GM21717 (cell line): ENCODE measurements around the gene RNF215.

Experiments used
- ATAC-seq: cut with Tn5 transposase; IDR thresholded peaks from one replicate; pipeline ENCODE4 v1.9.1; 2021; ENCODE audit warnings: mild to moderate bottlenecking, moderate library complexity; ENCODE audit not compliant: unreplicated experiment

RNF215 gene

DNA sequence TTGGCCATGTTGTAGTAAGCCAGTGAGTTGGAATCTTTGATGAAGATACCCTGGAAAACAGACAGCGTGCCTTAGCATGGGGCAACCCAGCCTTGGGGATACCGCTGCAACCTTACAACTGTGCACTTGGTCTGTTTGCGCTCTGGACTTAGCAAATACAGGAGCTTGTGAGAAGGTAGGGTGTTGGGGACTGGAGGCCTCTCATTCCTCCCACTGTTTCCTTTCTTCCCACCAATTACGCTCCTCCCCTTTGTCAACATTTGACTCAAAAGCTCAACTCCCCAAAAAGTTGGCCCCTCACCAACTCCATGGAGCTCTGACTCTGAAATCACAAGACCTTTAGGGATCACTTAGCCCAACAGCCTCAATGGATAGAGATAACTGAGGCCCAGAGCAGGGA is 52.6 kb downstream of the RNF215 start:
- no peak for ATAC-seq

DNA sequence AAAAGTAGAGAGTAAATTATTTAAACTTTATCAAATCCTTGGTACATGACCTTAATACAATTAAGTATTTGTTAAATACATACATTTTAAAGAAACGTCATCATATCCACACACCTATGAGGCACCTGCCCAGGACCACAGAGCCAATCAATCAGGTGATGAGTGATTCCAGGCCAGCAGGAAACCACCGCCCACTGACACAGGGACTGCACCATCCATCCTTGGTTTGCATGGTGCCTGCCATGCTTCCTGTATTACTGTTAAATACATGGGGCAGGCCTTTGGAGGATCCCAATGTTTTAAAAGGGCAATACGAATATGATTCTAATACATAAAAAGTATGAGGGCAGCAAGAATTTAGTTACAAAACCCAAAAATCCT is 53.5 kb downstream of the RNF215 start:
- no peak for ATAC-seq

DNA sequence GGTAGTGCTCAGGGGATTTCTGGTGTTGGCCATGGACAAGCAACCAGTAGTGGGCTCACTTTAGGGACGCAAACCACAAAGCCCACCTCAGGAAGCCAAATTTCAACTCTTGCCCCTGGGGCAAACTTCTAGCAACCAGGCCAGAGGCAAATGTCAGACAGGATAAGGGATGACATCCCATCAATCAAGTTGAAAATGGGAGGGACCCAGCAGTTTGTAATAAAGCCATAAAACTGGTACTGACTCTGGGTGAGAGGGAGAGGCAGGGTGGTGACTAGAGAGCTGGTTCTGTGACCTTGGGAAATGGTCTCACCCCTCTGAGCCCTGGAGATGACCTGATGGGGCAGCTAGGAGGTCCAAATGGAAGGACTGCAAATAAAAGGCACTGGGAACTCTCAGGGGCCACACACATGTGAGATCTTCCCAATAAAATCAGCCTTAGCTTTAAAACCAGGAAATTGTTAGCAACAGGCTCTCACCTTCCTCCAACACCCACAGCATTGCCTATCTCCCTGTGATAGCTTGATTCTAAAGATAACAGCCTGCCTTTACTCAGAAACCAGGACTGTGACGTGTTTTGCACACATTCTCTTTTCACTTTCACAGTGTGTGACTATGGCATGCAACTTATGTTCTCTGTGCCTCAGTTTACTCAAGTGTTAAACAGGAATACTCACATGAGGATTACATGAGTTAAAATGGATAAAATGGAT is 54.1 kb downstream of the RNF215 start:
- no peak for ATAC-seq

DNA sequence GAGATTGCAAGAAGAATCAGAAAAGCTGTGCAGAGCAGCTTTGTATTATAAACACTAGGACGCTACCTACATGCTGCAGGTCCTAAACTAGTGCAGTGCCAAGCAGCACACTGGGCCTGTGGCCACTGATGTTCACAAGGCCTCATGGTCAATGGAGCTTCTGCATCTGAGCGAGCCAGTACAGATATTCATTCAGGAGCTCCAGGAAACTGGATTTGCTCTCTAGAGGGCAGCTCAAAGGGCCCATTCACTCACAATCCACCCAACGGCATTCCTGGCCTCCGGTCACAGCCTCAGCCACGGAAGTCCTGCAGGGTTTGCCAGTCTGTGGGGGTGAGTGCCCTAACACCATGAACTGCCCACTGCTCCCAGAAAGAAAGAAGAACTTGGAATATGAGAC is 54.7 kb downstream of the RNF215 start:
- no peak for ATAC-seq
